DLD1 (cell line): ENCODE results near the gene AP5S1.
"Not testable (repeated sequence)": the region's sequence is repeated elsewhere in the genome, so short reads cannot be mapped to it uniquely, and the experiment has no call there.

Source experiments
- in situ Hi-C: cut with HindIII; loops from 2 replicates; pipeline ENCODE4 v1.10.0; 2017; ENCODE audit warnings: low sequenced_read_pairs

Gene AP5S1

DNA sequence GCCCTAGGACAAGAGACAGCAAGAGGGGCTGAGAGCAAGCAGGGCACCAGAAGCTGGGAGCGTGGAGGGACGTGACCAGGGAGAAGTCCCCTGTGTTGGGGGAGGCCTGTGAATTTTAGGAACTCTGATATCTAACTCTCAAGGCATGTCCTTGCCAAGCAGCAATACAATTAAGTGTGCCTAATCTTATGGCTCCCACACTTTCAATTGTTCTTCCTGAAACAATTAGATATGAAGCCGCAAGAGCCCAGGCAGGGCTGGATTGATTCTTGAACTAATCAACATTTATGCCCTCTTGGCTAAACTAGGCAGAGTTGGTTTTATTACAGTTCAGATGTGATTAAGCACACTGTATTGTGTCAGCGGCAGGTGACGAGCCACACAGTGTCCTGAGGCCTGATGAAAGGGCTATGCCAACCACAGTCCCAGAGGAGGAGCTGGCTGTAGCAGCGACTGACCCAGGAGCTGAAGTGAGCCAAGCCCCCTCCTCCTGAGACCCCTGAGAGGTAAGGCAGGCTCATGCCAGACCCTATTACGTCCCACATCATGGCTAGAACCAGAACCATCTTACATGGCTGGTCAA is 22.1 kb downstream of the AP5S1 start:
- in situ Hi-C loops = no loop called here

GRCh38 chr20:3843490-3843889 is 23.1 kb downstream of the AP5S1 start:
- in situ Hi-C loops = no loop called here

DNA sequence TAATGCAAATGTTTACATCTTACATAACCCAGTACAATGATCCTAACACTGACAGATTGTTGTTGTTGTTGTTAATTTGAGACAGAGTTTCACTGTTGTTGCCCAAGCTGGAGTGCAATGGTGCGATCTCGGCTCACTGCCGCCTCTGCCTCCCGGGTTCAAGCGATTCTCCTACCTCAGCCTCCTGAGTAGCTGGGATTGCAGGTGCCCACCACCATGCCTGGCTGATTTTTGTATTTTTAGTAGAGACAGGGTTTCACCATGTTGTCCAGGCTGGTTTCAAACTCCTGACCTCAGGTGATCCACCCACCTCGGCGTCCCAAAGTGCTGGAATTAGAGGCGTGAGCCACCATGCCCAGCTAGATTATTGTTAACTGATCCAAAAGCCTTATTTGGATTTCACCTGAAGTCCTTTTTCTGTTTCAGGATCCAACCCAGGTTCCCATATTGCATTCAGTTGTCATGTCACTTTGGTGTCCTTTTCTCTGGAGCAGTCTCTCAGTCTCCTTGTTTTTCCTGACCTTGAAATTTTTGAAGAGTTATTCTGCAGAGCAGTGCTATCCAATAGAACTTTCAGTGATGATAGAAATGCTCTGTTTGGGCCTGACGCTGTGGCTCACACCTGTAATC is 23.8 kb downstream of the AP5S1 start:
- in situ Hi-C loops = not testable (repeated sequence)

- in situ Hi-C loops = no loop called here
These were observed 26.0 kb downstream of the AP5S1 start for GRCh38 chr20:3846378-3846739.

DNA sequence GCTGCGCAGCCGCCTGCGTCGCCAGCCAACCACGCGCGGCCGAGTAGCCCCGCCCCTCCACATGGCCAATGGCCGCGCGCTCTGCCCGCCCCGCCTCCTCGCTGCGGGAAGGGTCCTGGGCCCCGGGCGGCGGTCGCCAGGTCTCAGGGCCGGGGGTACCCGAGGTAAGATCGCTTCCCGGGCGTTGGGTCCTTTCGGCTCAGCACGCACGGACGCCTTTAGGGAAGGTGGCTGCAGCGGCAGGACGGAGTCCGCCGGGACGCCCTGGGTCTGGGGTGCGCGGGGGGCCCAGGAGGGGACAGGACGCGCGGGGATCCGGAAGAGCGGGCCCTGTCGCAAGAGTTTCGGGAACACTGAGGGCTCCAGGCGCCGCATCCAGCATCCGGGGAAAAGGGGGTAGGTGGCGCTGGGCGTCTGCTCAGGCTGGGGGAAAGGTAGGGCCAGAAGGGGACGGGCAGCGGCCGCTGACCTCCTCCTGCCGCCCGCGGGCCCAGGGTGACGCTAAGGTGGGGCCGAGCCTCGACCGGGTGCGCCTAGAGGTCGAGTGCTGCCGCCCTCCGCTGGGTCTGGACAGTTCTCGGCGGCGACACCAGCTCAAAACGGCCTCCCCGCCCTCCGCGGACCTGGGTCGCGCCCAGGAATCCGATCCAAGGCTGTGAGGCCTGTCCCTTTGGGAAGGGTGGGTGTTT is 26.5 kb downstream of the AP5S1 start, which contains the start of gene MAVS:
Gene MAVS (plus strand): TSS at position 95 of the 689 bp plus-strand sequence. CDS start 7,791 bp downstream, outside the sequence.
- in situ Hi-C loops = no loop called here

DNA sequence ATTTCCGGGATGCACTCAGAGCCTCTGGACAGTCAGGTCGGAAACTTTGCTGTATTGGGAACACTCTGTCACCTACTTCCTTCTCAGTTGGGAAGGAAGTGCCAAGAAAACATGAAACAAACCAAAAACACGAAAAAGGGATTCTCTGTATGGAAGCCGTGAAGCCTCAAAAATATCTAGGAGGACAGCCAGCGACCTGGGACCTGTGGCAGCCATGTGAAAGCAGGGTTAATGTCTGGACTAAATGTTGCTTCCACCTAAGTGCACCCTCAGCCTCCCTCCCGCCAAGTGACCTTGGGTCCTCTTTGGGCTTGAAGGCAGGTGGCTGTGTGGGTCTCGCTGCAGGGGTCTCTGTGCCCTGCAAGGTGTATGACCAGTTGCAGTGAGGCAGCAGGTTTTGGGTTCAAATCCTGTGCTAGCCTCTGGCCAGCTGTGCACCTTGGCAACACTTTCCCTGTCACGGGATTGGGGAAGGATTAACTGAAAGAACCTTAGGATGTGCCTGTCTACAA is 27.1 kb downstream of the AP5S1 start:
- in situ Hi-C loops = no loop called here

DNA sequence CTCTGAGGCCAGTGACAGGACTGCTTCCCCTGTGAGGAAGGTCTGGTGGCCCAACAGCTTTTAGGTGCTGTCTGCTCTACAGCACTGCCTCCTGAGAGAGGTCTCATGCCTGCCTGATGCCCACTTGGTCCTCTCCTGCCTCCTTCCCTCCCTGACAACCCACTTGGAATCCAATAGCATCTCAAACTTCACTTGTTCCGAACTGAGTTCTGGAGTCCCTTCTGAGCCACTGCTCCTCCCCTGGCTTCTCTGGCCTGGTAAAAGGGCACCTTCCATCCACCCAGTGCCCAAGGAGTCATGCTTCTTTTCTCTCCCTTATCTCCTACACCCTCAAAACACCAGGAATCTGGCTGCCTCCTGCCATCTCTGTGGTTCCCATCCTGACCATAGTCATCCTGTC is 28.2 kb downstream of the AP5S1 start:
- in situ Hi-C loops = no loop called here

GRCh38 chr20:3854462-3854871 is 34.1 kb downstream of the AP5S1 start:
- in situ Hi-C loops = no loop called here

- in situ Hi-C loops = no loop called here
These were observed 37.1 kb downstream of the AP5S1 start for GRCh38 chr20:3857405-3857804.

DNA sequence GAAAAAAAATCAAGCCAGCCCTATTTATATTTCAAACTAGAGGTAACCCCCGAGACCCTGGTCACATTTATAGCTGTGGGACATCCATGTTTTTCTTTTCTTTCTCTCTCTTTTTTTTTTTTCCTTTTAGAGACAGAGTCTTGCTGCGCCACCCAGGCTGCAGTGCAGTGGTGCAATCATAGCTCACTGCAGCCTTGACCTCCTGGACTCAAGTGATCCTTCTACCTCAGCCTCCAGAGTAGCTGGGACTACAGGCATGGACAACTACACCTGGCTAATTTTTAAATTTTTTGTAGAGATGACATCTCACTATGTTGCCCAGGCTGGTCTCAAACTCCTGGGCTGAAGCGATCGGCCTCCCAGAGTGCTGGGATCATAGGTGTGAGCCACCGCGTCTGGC is 38.3 kb downstream of the AP5S1 start:
- in situ Hi-C loops = no loop called here

GRCh38 chr20:3861191-3861590 is 40.8 kb downstream of the AP5S1 start:
- in situ Hi-C loops = no loop called here

- in situ Hi-C loops = no loop called here
These were observed 42.0 kb downstream of the AP5S1 start for GRCh38 chr20:3862333-3862732.

DNA sequence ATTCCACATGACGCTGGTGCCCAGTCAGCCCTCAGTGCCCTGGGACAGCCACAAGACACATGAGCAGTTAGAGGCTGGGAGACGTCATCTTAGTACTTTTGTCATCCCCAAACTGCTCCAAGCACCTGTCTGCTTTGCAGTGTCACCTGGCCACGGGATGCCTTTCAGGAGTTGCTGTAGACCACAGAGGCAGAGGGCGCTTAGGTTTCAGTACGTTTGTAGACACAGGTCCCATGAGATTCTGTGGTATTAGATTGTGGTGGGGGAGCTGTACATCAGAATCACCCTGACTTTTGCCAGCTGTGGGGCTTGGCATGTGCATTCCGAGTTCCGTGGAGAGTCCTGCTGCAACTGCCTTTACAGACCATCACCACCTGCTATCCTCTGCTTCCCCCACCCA is 43.0 kb downstream of the AP5S1 start:
- in situ Hi-C loops = no loop called here

DNA sequence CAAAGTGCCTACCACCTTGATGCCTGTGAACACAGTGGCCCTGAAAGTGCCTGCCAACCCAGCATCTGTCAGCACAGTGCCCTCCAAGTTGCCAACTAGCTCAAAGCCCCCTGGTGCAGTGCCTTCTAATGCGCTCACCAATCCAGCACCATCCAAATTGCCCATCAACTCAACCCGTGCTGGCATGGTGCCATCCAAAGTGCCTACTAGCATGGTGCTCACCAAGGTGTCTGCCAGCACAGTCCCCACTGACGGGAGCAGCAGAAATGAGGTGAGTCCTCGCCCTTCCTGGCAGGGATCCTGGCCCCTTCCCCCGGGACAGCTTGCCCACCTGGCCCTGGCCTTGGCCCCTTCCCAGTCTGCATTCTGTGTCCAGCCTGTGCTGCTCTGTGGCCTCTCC is 44.2 kb downstream of the AP5S1 start:
- in situ Hi-C loops = no loop called here

GRCh38 chr20:3865152-3865886 is 45.0 kb downstream of the AP5S1 start:
- in situ Hi-C loops = no loop called here

DNA sequence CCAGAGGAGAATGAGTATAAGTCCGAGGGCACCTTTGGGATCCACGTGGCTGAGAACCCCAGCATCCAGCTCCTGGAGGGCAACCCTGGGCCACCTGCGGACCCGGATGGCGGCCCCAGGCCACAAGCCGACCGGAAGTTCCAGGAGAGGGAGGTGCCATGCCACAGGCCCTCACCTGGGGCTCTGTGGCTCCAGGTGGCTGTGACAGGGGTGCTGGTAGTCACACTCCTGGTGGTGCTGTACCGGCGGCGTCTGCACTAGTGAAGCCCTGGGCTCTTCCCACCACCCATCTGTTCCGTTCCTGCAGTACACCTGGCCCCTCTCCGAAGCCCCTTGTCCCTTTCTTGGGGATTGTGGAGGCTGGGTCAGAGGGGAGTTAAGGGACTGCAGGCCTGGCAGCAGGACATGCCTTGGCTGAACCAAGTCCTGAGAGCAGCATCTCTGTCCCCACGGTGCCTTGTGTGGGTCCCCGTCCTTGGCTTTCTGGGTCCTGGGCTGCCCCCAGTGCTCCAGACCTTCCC is 45.6 kb downstream of the AP5S1 start:
- in situ Hi-C loops = no loop called here

DNA sequence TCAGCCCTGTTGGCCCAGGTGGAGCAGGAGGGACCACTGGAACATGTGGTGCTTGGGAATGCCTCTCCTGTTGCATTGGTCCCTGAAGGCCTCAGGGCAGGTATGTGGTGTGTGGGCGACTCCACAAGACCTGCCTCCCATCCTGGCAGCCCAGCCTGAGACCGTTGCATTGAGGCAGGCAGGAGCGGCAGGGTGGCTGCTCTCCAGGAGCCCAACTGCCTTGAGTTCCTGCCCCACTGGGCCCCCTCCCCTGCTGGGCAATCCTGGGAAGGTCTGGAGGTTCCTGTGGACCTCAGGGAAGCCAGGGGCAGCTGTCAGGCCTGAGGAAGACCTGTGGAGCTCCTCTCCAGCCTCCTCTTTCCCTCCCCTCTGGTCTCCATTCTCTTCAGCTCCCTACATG is 46.1 kb downstream of the AP5S1 start:
- in situ Hi-C loops = no loop called here

DNA sequence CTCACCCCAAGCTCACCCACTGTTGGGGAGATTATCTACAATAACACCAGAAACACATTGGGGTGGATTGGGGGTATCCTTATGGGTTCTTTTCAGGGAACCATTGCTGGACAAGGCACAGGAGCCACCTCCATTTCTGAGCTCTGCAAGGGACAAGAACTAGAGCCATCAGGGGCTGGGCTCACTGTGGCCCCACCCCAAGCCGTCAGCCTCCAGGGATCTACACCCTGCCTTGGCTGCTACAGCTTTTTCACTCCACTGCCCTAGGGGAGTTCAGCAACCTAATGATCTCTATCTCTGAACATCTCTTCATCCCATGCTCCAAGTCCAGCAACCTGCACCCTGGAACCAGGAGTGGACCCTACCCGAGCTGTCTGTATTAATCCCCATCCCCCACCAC is 47.5 kb downstream of the AP5S1 start:
- in situ Hi-C loops = no loop called here

GRCh38 chr20:3869839-3870634 is 49.7 kb downstream of the AP5S1 start:
- in situ Hi-C loops = no loop called here

- in situ Hi-C loops = no loop called here
These were observed 51.4 kb downstream of the AP5S1 start for GRCh38 chr20:3871550-3872265.
